Smooth muscle cell of the brain vasculature (primary cell): ENCODE results near the gene AASDH.

ENCODE experiments used
- DNase-seq: peaks from one replicate; pipeline ENCODE4 v3.0.0-alpha.2; 2012; ENCODE audit warnings: low read depth, low spot score

AASDH gene

DNA sequence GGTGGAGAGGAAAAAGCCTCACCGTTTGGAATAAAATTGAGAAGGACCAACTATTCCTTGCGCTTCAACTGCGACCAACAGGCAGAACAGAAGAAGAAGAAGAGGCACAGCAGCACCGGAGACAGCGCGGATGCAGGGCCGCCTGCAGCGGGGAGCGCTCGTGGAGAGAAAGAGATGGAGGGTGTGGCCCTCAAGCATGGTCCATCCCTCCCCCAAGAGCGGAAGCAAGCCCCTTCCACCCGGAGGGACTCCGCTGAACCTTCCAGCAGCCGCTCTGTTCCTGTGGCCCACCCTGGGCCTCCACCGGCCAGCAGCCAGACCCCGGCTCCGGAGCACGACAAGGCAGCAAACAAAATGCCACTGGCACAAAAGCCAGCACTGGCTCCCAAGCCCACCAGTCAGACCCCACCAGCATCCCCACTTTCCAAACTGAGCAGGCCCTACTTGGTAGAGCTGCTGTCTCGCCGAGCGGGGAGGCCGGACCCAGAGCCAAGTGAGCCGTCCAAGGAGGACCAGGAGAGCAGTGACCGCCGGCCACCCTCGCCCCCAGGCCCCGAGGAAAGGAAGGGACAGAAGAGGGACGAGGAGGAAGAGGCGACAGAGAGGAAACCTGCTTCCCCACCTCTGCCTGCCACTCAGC is 71.2 kb downstream of the AASDH start:
- DNase-seq, result no peak

DNA sequence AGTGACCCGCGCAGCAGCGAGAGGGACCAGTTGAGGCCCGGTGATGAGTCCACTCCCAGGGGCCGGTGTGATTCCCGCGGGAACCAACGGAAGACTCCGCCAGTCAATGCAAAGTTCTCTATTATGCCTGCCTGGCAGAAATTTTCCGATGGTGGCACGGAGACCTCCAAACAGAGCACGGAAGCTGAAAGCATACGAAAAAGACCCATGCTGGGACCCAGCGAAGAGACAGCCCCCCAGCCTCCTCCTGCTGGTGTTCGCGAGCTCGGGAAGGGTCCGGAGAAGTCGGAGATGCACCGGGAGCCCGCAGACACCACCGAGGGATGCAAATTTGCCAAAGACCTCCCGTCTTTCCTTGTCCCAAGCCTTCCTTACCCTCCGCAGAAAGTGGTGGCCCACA is 71.7 kb downstream of the AASDH start:
- DNase-seq, result no peak

DNA sequence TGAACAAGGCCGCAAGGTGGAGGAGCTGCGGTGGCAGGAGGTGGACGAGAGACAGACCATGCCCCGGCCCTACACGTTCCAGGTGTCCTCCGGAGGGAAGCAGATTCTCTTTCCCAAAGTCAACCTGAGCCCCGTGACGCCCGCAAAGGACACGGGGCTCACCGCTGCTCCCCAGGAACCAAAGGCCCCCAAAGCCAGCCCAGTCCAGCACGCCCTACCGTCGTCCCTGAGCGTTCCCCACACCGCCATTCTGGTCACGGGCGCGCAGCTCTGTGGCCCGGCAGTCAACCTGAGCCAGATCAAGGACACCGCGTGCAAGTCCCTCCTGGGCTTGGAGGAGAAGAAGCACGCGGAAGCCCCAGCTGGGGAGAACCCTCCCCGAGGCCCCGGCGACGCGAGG is 72.2 kb downstream of the AASDH start:
- no peak for DNase-seq

DNA sequence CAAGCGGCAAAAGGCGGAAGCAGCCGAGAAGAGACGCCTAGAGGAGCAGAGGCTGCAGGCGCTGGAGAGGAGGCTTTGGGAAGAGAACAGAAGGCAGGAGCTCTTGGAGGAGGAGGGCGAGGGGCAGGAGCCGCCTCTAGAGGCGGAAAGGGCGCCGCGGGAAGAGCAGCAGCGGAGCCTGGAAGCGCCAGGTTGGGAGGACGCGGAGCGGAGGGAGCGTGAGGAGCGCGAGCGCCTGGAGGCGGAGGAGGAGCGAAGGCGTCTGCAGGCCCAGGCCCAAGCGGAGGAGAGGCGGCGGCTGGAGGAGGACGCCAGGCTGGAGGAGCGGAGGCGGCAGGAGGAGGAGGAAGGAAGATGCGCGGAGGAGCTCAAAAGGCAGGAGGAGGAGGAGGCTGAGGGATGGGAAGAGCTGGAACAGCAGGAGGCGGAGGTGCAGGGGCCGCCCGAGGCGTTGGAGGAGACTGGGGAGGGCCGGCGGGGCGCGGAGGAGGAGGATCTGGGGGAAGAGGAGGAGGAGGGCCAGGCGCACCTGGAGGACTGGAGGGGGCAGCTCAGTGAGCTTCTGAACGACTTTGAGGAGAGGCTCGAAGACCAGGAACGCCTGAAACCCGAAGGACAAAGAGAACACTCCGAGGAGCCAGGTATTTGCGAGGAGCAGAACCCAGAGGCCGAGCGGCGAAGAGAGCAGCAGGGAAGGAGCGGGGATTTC is 72.9 kb downstream of the AASDH start:
- no peak for DNase-seq

DNA sequence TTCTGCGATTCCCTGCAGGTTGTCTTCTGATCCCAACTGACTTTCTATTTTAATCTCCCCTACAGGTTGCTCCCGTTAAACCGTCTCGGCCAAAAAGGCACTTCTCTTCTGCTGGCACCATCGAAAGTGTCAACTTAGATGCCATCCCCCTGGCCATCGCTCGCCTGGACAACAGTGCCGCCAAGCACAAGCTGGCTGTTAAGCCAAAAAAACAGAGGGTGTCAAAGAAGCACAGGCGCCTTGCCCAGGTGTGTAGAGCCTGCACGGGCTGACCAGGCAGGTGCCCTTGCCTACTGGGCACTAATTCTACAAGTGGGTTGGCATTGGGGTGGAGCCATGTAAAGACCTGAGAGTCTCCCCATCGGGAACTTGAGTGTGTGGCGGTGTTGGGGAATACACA is 74.2 kb downstream of the AASDH start:
- DNase-seq, result no peak

DNA sequence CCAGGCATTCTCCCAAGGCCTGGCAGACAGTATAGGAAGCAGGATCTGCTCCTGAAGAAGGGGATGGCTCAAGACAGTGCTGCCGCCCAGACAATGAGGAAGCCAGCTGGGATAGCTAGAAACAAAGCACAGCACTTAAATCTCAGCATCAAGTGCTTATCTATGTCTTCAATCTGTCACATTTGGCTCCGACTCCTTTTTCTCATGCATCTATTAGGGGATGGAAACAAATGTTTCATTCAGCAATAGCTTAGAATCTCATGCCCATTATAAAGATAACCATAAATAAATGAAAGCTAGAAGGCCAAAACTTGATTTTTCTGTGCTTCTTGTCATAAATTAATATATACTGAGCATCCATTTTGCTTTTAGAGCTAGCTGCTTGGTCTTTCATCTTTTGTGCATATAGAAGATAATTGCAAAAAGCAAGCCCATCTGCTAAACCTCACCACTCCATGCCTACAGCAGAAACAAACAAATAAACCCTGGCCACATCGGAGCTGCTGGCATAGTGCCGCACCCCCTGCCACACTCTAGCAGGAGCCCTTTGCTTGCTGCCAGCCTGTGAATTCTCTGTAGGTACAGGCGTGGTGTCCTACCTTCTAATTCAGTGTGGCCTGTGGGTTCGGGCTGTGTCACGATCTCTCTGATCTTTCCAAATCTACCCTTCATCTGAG is 75.9 kb downstream of the AASDH start:
- DNase-seq, result no peak

DNA sequence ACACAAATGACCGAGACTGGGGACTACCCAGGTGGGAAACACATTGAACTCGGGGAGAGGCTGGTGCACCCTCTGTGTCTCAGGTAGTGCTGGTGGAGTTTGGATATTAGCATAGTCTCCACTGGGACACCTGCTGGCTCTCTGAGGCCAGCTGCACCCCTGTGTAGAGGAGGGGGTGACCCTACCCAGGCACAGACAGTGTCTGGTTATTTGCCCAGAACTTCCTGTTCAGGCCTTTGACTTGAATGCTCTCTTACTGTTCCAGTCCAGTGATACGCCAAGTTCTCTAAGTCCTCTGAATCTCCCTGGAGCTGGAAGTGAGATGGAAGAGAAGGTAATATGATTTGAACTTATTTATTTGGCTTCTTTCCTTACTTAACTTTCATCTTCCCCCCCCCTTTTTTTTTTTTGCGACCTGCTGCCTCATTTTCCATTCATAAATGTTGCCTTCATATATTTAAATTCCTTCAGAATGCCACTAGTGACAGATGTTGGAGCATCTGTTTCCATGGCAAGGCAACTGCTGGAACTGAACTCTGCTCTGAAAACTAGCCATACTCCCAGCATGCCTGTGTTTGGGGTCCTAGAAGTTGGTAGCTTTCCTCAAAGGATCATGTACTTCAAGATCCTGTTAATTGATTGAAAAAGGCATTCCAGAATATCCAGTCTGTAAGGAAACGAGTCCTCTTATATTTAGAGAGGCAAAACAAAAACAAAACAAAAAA is 76.7 kb downstream of the AASDH start:
- DNase-seq, result no peak

DNA sequence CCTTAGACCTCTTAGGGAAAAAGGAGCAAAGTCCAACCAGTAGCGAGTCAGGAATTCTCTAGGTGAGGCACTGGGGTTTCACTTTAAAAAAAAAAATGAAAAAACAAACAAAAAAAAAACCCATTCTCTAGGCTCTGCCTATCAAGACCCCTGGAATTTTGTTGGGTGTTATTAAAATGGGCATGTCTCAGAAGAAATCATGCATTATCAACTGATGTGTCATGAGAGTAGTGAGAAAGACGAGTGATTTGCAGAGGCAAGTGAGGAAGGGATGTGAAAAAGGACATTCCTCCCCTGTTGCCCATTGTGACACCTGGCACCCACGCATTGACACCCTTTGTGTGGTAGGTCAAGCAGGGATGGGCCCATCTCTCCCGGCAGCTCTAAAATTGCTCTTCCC is 78.9 kb downstream of the AASDH start:
- DNase-seq, result no peak

DNA sequence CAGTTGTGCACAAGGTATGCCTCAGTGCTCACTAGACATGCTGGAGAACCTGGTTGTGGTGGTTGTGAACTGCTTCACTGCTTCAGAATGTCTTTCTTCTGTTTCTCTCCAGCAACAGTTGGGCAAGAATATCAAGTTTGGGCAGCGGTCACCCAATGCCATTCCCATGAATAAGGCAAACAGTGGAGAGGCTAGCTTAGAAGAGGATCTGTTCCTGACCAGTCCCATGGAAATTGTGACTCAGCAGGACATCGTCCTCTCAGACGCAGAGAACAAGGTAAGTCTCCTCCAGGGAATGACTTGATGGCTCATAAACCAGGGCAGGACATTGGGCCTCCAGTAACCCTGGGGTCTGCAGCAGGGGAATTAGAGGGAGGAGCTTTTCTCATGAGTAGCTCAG is 79.9 kb downstream of the AASDH start:
- DNase-seq, result no peak

DNA sequence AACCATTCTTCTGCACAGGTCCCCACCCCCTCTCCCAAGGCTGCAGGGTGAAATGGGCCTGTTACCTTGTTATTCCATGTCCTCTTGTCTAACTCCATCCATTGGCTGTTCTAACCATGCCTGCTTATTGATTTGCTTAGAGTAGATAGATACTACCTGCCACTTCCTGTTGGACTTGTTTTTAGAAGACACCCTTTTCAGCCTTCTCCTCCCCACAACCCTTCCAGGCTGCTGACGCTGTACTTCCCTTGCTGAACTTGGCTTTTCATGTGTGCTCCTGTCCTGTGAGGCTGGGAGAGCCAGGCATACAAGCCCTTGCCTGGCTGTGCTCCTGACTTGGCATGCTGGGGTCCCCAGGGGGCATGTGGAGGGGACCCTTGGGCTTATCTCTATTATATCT is 81.9 kb downstream of the AASDH start:
- no peak for DNase-seq

DNA sequence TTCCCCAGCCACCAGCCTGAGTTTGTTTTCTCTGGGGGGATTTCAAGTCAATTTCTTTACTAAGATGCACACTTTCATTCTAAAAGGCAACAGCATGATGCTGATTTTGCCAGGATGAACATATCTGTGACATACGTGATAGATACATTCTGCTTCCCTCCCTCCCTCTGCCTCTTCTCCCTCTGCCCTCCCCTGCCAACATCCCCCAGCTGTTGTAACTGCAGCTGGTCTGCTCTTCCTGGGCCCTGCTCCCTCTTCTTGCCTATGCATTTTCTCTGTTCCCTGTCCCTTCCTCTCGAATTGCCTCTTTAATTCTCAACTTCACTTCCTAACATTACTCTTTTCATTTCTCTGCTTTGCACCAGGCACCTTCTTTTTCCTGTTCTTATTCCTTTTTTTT is 83.4 kb downstream of the AASDH start:
- DNase-seq, result no peak

DNA sequence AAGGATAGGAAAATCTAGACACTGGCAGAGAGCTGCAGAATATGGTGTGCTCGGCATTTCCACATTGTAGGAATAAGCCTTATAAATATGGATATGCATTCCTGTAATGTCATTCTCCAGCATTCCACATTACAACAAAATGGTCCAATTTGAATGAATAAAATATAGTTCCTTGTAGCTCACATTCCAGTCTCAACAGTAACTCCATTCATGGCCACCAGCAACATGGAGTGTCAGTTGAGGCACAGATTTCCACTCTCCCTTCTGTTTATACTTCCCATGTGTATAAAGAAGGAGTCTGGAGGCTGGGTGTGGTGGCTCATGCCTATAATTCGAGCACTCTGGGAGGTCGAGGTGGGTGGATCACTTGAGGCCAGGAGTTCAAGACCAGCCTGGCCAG is 84.5 kb downstream of the AASDH start:
- no peak for DNase-seq

DNA sequence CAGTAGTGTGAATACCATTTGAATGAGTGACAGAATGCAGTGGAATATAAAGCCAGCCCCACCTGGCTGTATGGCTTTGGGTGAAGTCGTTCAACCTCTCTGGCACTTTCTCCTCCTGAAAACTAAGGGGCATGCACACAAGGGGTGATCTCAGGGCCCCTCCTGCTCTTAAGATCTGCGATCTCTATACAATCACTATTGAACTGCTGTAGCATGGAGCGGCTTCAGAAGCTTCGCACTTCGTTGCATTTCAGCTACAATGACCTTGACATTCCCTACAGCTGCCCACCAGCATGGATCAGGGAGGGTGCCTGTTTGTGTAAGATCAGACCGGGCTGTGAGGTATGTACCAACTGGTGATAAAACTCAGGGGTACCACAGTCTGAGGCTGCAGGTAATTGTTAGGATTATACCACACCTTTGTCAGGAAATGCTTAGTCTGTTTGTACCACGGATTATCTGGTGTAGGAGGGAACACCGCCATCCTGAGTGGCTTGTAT is 85.2 kb downstream of the AASDH start:
- no peak for DNase-seq

DNA sequence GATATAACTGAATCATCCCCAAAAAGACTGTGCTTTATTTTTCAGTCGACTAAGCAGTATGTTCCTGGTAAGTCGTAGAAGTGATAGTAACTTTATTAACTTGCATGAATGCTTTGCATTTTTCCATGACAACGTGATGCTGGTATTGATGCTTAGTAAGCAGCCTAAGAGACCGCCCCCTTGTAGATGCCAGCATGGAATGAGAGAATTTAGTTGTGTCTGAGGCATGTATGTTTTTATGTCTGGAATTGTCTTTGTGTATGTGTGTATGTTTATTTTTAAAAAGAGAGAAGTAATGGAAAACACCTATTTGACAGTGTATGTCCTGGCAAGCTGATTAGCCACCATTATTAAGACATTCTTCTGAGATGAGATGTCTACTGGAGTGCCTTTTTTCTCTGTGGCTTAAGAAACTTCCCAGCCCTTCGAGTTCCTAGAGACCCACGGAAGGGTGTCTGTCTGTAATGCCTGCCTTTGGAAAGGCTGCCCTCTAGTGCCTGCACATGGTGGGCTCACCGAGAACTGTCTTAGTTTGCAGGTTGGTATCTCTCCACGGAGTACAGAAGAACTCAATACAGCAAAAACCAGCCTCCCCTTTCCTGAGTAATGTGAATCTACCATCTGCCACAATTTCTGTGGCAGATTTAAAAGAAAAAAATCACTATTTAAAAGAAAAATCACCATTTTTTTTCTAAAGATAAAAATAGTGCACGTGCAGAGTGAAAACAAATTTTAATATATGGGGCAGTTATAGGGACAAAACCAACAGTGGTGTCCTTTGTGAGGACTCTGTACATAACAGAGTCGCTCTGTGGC is 85.9 kb downstream of the AASDH start:
- DNase-seq, result peak; percentile 70

DNA sequence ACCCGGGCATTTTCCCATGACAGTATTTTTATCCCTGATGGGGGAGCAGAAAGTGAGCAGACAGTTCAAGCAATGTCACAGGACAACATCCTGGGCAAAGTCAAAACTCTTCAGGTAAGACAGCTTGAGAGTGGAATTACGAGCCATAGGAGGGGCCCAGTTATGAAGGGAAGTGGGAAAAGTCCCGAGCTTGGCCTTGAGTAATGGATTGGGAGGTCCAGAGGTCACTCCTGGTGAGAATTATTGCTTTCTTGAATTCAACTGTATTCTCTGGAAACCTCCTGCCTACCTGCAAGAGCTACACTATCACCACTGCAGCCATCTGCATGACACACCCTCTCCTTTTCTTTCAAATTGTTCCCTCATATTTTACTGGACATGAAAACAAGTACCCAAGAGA is 89.1 kb downstream of the AASDH start:
- DNase-seq, result no peak

DNA sequence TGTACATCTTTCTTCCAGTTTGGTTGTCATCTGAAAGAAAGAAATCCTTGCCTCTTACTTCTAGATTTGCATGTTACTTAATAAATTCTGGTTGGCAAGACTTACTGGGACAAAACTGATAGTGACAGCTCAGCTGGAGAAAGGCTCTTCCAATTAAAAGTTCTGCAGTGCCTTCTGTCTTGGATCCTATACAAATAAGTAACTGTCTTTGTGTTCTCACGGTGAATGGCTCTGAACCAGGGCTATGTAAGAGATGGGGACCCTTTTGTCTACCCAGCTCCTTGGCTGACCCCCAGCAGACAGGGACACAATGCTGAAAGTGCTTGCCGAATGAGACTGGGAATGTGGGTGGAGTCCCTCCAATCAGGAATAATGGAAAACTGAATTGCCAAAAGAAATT is 89.5 kb downstream of the AASDH start:
- DNase-seq, result no peak

DNA sequence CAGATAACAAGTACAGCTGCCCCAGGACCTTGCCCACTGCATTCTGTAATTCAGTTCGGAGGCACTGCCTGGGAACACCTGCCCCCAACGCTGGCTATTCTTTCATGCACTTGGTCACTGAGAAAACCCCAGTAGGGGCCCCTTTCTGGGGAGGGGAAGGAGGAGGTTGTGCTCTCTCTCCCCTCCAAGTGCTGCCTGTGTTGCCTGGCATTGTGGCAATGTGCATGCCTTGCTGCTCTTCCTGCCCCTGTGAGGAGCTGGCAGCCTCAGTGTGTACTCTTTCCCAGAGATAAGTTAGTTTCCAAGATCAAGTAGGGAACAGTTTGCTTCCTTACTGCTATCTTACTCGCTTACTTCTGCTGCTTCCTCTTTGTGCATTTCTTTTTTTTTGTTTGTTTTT is 90.8 kb downstream of the AASDH start:
- DNase-seq, result no peak

DNA sequence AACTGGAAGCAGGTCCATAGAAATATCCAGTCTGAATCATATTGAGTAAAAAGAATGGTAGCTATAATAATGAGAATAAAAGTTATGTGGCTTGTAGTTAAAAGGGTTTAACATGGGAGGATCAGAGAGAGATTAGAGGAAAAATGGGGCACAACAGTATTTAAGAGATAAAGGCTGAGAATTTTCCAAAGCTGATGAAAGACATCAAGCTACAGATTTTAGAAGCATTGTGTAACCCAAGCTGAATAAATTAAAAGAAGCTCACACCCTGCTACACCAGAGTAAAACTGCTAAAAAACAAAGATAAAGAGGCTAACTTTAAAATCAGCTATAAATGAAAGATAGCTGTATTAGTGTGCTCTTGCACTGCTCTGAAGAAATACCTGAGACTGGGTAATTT is 94.2 kb downstream of the AASDH start:
- DNase-seq, result no peak

DNA sequence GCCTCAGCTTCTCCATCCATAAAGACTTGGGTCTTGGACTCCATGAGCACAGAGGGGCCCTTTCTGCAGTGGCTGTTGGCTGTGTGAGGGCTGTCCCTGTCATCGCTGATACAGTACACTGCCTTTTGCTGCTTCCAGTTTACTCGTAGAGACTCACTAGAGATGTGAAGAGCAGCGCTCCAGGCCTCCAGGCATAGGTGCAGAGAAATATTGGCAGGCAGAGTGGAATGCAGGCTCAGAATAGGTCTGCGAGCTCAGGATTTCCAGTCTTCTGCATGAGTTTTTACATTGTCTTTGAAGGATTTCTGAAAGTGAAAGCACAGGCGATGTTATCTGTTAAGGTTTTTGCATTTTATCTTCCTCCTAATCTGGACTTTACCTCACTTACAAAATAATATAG is 97.4 kb downstream of the AASDH start:
- DNase-seq, result no peak

DNA sequence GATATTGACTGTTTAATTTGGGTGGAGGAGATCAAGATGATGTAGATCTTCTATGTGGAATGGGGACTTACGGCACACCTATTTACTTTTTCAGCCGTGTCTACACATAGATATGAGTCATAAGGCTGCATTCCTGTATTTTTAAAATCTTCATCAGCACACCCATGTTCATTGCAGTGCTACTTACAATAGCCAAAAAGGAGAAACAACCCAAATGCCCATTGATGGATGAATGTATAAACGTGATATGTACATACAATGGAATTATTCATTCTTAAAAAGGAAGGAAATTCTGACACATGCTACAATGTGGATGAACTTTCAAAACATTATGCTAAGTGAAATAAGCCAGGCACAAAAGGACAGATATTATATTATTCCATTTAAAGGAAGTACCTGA is 98.6 kb downstream of the AASDH start:
- no peak for DNase-seq
